ENCODE measurements around the gene ACY1.

ACY1 gene

DNA sequence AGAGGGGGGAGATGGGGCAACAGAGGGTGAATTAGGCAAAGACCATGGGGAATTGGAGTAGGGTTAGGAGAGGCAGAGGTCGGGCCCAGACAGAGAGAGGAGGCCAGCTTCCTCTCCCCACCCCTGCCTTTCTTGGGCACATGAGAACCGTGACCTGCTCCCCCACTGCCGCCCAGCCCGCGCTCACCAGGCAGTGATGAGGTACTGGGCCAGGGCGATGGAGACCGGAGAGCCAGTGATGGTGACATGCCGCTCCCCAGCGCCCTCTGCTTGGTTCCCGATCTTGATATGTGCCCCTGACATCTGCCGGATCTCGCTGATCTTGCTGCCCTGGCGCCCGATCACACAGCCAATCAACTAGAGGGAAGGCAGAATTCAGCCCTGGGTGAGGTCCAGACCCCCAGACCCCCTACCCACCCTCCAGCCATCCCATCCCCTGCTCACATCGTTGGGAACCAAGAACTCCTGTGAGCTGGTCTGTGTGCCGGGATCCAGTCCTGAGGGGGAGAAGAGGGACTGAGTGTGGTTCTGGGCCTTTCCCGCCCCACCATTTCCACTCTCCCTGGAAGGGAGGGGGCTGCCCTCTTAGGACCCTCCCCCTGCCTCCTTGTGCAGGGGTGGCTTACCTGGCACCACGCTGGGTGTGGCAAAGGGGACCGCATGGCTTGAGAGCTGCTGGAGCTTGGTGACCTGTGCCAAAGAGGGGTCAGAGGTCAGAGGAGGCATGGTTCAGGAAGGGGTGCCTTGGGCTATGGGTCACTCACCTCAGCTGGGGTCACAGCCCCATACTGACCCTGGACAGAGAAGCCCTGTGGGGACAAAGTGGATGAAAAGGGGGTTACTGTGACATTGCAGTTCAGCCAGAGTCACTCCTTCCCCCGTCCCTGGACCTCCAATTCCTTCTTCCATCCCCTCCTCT lies 24.5 kb upstream of the ACY1 start:
- DNase-seq (ENCODE audit: low read depth, low spot score), result no peak
- TF ChIP-seq, protein P1, sequence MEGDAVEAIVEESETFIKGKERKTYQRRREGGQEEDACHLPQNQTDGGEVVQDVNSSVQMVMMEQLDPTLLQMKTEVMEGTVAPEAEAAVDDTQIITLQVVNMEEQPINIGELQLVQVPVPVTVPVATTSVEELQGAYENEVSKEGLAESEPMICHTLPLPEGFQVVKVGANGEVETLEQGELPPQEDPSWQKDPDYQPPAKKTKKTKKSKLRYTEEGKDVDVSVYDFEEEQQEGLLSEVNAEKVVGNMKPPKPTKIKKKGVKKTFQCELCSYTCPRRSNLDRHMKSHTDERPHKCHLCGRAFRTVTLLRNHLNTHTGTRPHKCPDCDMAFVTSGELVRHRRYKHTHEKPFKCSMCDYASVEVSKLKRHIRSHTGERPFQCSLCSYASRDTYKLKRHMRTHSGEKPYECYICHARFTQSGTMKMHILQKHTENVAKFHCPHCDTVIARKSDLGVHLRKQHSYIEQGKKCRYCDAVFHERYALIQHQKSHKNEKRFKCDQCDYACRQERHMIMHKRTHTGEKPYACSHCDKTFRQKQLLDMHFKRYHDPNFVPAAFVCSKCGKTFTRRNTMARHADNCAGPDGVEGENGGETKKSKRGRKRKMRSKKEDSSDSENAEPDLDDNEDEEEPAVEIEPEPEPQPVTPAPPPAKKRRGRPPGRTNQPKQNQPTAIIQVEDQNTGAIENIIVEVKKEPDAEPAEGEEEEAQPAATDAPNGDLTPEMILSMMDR (IDR thresholded peaks at IDR 0.05; ENCODE audit: insufficient read depth, low read length, missing control alignments), result no peak
- ChIA-PET POLR2A (interaction anchor here (1.1 kb wide), 1 partner anchor 16 kb away, joined by 3 read pairs; the partner anchor contains the start of gene ABHD14A), CTCF (interaction anchor here (0.8 to 7.3 kb wide), 3 partner anchors 15 to 16 kb away, joined by 5 to 67 read pairs (median 8); partner anchors contain the start of genes ABHD14A, ABHD14B and PARP3)
- H3K4me3 ChIP-seq (ENCODE audit: low read depth, low read length), result no peak overlapping the region

DNA sequence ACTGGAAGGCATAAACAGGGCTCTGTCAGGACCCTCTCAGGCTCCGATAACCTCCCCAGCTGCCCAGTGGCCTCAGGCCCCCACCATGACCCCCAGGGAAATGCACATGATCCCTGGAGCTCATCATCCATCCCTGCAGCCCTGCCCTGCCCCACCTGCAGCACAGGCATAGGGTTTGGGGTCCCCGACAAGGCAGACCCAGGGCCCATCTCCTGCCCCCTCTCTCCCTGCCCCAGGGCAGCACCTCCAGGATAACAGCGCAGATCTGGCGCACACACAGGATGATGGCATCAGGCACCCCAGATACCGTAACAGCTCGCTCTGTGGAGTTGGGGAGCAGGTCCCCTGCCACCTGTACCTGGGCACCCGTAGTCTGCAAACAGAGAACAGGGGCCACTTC lies 23.7 kb upstream of the ACY1 start:
- no peak overlapping the region for H3K4me3 ChIP-seq (ENCODE audit: low read depth, low read length)
- ChIA-PET CTCF (interaction anchor here (0.8 to 7.3 kb wide), 3 partner anchors 10 to 17 kb away, joined by 5 to 67 read pairs (median 6); partner anchors contain the start of genes ABHD14A, ABHD14B and PARP3), POLR2A (no interaction called here)
- no peak for DNase-seq (ENCODE audit: low read depth, low spot score)
- TF ChIP-seq, protein P1 (IDR thresholded peaks at IDR 0.05; ENCODE audit: insufficient read depth, low read length, missing control alignments), result no peak

DNA sequence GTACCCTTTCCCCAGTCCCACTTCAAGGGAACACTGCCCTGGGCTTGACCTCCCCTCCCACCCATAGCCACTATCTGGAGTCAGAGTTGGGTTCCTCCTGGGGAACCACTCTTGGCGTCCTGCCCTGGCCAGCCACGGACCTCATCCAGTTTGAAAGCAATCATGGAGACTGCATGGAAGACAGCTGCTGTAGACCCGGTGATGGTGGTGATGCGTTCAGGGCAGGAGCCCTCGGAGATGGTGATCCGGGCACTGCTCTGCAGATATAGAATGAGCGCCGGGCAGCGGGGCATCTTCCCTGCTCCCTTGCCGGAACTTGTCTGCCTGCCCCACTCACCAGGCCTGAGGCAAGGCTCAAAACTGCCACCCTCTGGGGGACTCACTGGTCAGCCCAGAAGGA lies 22.9 kb upstream of the ACY1 start:
- ChIA-PET CTCF (interaction anchor here (1.7 to 7.3 kb wide), 3 partner anchors 9 to 18 kb away, joined by 6 to 67 read pairs (median 15); partner anchors contain the start of genes ABHD14A, ABHD14B, PARP3 and RRP9), POLR2A (no interaction called here)
- no peak overlapping the region for H3K4me3 ChIP-seq (ENCODE audit: low read depth, low read length)
- no peak for DNase-seq (ENCODE audit: low read depth, low spot score)
- TF ChIP-seq, protein P1 (IDR thresholded peaks at IDR 0.05; ENCODE audit: insufficient read depth, low read length, missing control alignments), result no peak

DNA sequence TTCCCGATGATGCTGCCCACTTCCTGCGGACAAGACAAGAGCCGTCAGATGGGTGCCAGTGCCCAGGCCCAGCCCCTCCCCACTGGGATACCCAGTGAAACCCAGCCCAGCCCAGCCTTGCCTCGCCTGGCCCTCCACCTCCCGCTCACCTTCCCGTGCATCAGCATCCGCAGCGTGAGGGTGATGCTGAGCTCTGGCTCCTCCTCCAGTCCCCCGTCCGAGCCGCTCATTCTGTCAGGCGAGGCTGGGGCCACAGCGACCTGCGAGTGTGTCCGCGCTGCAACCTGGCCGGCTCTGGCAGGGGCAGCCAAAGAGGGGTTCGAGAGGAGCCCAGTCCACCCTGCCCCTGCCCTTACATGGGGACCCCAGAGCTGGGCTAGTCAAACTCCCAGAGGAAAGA lies 22.3 kb upstream of the ACY1 start:
- TF ChIP-seq, protein P1 (IDR thresholded peaks at IDR 0.05; ENCODE audit: insufficient read depth, low read length, missing control alignments), result no peak
- DNase-seq (ENCODE audit: low read depth, low spot score), result no peak
- ChIA-PET CTCF (interaction anchor here (1.7 to 7.3 kb wide), 3 partner anchors 8 to 18 kb away, joined by 6 to 67 read pairs (median 15); partner anchors contain the start of genes ABHD14A, ABHD14B, PARP3 and RRP9), POLR2A (interaction anchor here (0.7 kb wide), 1 partner anchor 96 kb away, joined by 3 read pairs; no protein-coding TSS in a partner anchor)
- no peak overlapping the region for H3K4me3 ChIP-seq (ENCODE audit: low read depth, low read length)

DNA sequence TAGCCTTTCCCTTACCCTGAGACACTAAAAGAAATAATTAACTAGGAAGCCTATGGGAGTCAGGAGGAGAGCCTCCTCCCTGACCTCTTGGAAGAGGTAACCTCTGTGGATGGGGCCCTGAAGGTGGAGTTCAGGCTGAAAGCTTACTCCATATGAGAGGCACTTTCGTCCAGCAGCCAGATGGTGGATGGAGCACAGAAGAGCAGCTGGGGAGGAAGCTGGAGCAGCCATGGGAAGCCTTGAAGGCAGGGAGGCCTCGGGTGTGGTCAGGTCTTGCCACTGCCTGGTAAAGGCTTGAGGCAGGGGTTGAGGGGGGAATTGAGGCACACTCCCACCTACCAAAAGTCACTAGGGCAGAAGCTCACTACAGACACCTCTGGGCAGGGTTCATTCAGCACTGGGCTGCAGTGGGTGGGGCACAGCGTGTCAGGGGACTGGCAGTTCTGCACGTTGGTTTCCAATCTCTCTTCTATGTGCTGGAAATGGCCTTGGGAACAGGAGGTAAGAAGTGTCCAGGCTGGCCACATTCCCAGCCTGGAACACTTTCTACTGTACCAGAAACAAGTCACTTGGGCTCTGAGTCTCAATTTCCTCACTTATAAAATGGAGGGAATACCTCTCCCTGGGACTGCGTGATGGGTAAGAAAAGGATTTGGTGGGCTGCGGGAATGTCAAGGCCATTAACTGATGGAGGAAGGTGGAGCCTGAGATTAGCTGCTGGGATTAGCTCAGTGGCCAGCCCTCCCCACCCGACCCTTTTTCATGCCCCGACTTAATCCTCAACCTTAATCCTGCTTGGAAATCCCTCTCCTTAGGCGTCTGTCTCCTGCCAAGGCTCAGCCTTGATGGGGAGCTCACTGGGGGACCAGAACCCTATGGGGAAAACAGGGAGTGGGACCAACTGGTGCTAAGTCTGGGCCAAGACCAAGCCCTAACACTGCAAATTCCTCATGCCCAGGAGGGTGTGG lies 21.4 kb upstream of the ACY1 start:
- TF ChIP-seq, protein P1 (IDR thresholded peaks at IDR 0.05; ENCODE audit: insufficient read depth, low read length, missing control alignments), result no peak
- no peak for DNase-seq (ENCODE audit: low read depth, low spot score)

More for the DNA sequence above, 21.4 kb upstream of the ACY1 start:
- H3K4me3 ChIP-seq (ENCODE audit: low read depth, low read length), result no peak overlapping the region
- CTCF ChIA-PET, result interaction anchor here (1.1 to 7.3 kb wide), 5 partner anchors 7 to 19 kb away, joined by 3 to 67 read pairs (median 6); partner anchors contain the start of genes ABHD14A, ABHD14B, PARP3 and RRP9
- POLR2A ChIA-PET, result interaction anchor here (0.7 kb wide), 1 partner anchor 95 kb away, joined by 3 read pairs; no protein-coding TSS in a partner anchor

All from AG04449 (cell line).